Jurkat, Clone E6-1 (cell line): ENCODE results near the gene TIMM9. TPM values are rescaled to one million over a fixed set of nuclear protein-coding genes. Genes with fewer than 3 reads are reported as not detected.
"Not testable (repeated sequence)": the region's sequence is repeated elsewhere in the genome, so short reads cannot be mapped to it uniquely, and the experiment has no call there.

Source experiments
- DNase-seq: peaks from one replicate; pipeline ENCODE4 v3.0.0-alpha.2; 2011; ENCODE audit warnings: low read depth, low spot score
- H3K4me3 ChIP-seq: 2 replicates; pipeline ENCODE4 v1.5.1; 2011; ENCODE audit warnings: mild to moderate bottlenecking, low read length, control low read depth, moderate library complexity
- polyA plus RNA-seq: library from polyadenylated mRNA; unstranded; fragments of >200 nt; gene quantifications from one replicate; pipeline ENCODE4 v1.2.1, GENCODE V29; 2012; ENCODE audit warnings: missing spikeins; ENCODE audit not compliant: insufficient read length, insufficient read depth

The TIMM9 gene
- polyA plus RNA-seq: 90.9 TPM

GRCh38 chr14:58427281-58428117, at the start of gene TIMM9, which contains the start of gene KIAA0586:
TSS of gene TIMM9 (minus strand) at chr14:58427531. CDS start at chr14:58411945, 15,586 bp downstream.
TSS of gene KIAA0586 (plus strand) at chr14:58427719. CDS start at chr14:58428265, 546 bp downstream.
- peak; percentile 99 for DNase-seq
- H3K4me3 ChIP-seq: peak within 1 kb of the TSS; percentile 75

- DNase-seq: no peak
- no peak overlapping the region for H3K4me3 ChIP-seq
Observed at GRCh38 chr14:58476320-58476719, 49.0 kb upstream of the TIMM9 start.

GRCh38 chr14:58469309-58469708, 42.0 kb upstream of the TIMM9 start:
- no peak for DNase-seq
- H3K4me3 ChIP-seq: no peak overlapping the region

GRCh38 chr14:58467575-58467974, 40.2 kb upstream of the TIMM9 start:
- no peak for DNase-seq
- no peak overlapping the region for H3K4me3 ChIP-seq

GRCh38 chr14:58466459-58466858, 39.1 kb upstream of the TIMM9 start:
- no peak overlapping the region for H3K4me3 ChIP-seq

GRCh38 chr14:58465421-58465820, 38.1 kb upstream of the TIMM9 start:
- no peak for DNase-seq
- H3K4me3 ChIP-seq: no peak overlapping the region

More at GRCh38 chr14:58466459-58466858, 39.1 kb upstream of the TIMM9 start:
- no peak for DNase-seq

- no peak for DNase-seq
- no peak overlapping the region for H3K4me3 ChIP-seq
Observed at GRCh38 chr14:58464652-58465051, 37.3 kb upstream of the TIMM9 start.

- no peak overlapping the region for H3K4me3 ChIP-seq
- DNase-seq: no peak
Observed at GRCh38 chr14:58463147-58463546, 35.8 kb upstream of the TIMM9 start.

GRCh38 chr14:58460772-58461171, 33.4 kb upstream of the TIMM9 start:
- no peak overlapping the region for H3K4me3 ChIP-seq
- no peak for DNase-seq

- DNase-seq: no peak
- no peak overlapping the region for H3K4me3 ChIP-seq
Observed at GRCh38 chr14:58455593-58456265, 28.4 kb upstream of the TIMM9 start.

GRCh38 chr14:58444627-58445026, 17.3 kb upstream of the TIMM9 start:
- no peak for DNase-seq
- no peak overlapping the region for H3K4me3 ChIP-seq

GRCh38 chr14:58439476-58439875, 12.1 kb upstream of the TIMM9 start:
- no peak for DNase-seq
- no peak overlapping the region for H3K4me3 ChIP-seq

- no peak for DNase-seq
- no peak overlapping the region for H3K4me3 ChIP-seq
Observed at GRCh38 chr14:58430156-58430555, 2.8 kb upstream of the TIMM9 start.

GRCh38 chr14:58428118-58428683, 870 bp upstream of the TIMM9 start:
- DNase-seq: peak; percentile 55
- H3K4me3 ChIP-seq: peak overlapping the region; percentile 75

GRCh38 chr14:58426670-58427280, 556 bp downstream of the TIMM9 start:
- H3K4me3 ChIP-seq: peak overlapping the region; percentile 75
- peak; percentile 6 for DNase-seq

GRCh38 chr14:58416934-58417333, 10.4 kb downstream of the TIMM9 start:
- DNase-seq, H3K4me3 ChIP-seq: not testable (repeated sequence)

- no peak overlapping the region for H3K4me3 ChIP-seq
- DNase-seq: no peak
Observed at GRCh38 chr14:58415636-58416547, 11.4 kb downstream of the TIMM9 start.

- DNase-seq: peak; percentile 11
- H3K4me3 ChIP-seq: no peak overlapping the region
Observed at GRCh38 chr14:58414845-58415244, 12.5 kb downstream of the TIMM9 start.
